Neural cell (in vitro differentiated cells): Measurements from ENCODE around the gene UGT1A1.

Source experiments
- EP300 ChIP-seq: fragments of 450-650 bp; conservative IDR thresholded peaks from 2 replicates; pipeline ENCODE4 v1.6.1; 2014; ENCODE audit warnings: antibody characterized with exemption, mild to moderate bottlenecking, moderate library complexity; ENCODE audit not compliant: poor library complexity, severe bottlenecking
- EZH2 ChIP-seq: fragments of 200-600, 300-800 bp; shearing (Covaris generic), sonication (generic); IDR thresholded peaks from 2 replicates; pipeline ENCODE4 v1.6.1; 2014; ENCODE audit warnings: antibody characterized with exemption, low read length, borderline replicate concordance, mild to moderate bottlenecking; ENCODE audit not compliant: insufficient read depth, poor library complexity, severe bottlenecking
- MXI1 ChIP-seq: fragments of 450-650 bp; conservative IDR thresholded peaks from 2 replicates; pipeline ENCODE4 v1.6.1; 2014; ENCODE audit warnings: antibody characterized with exemption, mild to moderate bottlenecking; ENCODE audit not compliant: poor library complexity, severe bottlenecking
- POLR2AphosphoS5 ChIP-seq: IDR thresholded peaks from 2 replicates; pipeline ENCODE4 v1.6.1; 2012
- RAD21 ChIP-seq: fragments of 450-650 bp; conservative IDR thresholded peaks from 2 replicates; pipeline ENCODE4 v1.6.1; 2014; ENCODE audit warnings: antibody characterized with exemption, mild to moderate bottlenecking, moderate library complexity
- SMC3 ChIP-seq: fragments of 450-650 bp; conservative IDR thresholded peaks from 2 replicates; pipeline ENCODE4 v1.6.1; 2014; ENCODE audit warnings: antibody characterized with exemption, mild to moderate bottlenecking, moderate library complexity; ENCODE audit not compliant: poor library complexity
- TAF1 ChIP-seq: IDR thresholded peaks from 2 replicates; pipeline ENCODE4 v1.6.1; 2012; ENCODE audit warnings: low read depth
- TF ChIP-seq, protein P1 (sequence below): fragments of 450-650 bp; IDR thresholded peaks from 2 replicates; pipeline ENCODE4 v1.5.1; 2014; ENCODE audit warnings: antibody characterized with exemption, mild to moderate bottlenecking, moderate library complexity; ENCODE audit not compliant: poor library complexity, severe bottlenecking
- TF ChIP-seq, protein P2 (sequence below): IDR thresholded peaks from 2 replicates; pipeline ENCODE4 v1.6.1; 2012; ENCODE audit warnings: borderline replicate concordance

DNA sequence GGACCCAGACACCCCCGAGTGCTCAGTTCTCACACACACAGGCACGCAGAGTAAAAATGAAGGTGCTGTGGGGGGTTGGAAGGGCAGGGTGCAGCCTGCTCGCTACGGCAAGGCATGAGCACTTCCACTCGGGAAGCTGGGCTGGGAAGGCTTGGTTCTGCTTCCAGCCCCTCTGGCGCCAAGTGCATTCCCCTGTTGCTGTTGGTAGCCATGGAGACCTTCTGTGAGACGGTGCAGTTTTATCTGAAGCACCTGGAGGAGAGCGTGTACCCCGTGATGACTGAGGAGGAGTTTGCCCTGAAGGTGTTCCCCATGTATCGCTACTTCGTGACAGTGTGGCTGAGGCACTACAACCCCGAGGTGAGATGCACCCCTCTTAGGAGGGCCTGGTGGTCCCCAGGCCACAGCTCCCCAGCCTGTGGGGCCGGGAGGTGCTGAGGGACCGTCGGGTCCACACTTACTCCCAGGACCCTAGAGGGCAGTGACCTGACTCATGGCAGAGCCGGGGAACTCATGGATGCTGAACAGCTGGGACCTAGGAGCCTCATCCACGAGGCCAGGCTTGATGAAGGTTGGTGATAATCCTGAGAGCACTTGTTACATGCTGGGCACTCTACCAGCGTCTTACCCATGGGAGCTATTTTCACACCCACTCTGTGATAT is 33.5 kb downstream of the UGT1A1 start:
- TF ChIP-seq, protein P1, sequence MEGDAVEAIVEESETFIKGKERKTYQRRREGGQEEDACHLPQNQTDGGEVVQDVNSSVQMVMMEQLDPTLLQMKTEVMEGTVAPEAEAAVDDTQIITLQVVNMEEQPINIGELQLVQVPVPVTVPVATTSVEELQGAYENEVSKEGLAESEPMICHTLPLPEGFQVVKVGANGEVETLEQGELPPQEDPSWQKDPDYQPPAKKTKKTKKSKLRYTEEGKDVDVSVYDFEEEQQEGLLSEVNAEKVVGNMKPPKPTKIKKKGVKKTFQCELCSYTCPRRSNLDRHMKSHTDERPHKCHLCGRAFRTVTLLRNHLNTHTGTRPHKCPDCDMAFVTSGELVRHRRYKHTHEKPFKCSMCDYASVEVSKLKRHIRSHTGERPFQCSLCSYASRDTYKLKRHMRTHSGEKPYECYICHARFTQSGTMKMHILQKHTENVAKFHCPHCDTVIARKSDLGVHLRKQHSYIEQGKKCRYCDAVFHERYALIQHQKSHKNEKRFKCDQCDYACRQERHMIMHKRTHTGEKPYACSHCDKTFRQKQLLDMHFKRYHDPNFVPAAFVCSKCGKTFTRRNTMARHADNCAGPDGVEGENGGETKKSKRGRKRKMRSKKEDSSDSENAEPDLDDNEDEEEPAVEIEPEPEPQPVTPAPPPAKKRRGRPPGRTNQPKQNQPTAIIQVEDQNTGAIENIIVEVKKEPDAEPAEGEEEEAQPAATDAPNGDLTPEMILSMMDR: no peak
- no peak for TF ChIP-seq MXI1
- TF ChIP-seq EP300: no peak
- no peak for TF ChIP-seq POLR2AphosphoS5
- TF ChIP-seq, protein P2, sequence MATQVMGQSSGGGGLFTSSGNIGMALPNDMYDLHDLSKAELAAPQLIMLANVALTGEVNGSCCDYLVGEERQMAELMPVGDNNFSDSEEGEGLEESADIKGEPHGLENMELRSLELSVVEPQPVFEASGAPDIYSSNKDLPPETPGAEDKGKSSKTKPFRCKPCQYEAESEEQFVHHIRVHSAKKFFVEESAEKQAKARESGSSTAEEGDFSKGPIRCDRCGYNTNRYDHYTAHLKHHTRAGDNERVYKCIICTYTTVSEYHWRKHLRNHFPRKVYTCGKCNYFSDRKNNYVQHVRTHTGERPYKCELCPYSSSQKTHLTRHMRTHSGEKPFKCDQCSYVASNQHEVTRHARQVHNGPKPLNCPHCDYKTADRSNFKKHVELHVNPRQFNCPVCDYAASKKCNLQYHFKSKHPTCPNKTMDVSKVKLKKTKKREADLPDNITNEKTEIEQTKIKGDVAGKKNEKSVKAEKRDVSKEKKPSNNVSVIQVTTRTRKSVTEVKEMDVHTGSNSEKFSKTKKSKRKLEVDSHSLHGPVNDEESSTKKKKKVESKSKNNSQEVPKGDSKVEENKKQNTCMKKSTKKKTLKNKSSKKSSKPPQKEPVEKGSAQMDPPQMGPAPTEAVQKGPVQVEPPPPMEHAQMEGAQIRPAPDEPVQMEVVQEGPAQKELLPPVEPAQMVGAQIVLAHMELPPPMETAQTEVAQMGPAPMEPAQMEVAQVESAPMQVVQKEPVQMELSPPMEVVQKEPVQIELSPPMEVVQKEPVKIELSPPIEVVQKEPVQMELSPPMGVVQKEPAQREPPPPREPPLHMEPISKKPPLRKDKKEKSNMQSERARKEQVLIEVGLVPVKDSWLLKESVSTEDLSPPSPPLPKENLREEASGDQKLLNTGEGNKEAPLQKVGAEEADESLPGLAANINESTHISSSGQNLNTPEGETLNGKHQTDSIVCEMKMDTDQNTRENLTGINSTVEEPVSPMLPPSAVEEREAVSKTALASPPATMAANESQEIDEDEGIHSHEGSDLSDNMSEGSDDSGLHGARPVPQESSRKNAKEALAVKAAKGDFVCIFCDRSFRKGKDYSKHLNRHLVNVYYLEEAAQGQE: no peak
- TF ChIP-seq TAF1: no peak
- no peak for TF ChIP-seq SMC3
- no peak for TF ChIP-seq EZH2
- TF ChIP-seq RAD21: no peak
